Cardiac septum (tissue), 1 donor: Measurements from ENCODE around the gene EPHA10. TPM values are rescaled to one million over a fixed set of nuclear protein-coding genes. Genes with fewer than 3 reads are reported as not detected.
"Not testable (repeated sequence)": the region's sequence is repeated elsewhere in the genome, so short reads cannot be mapped to it uniquely, and the experiment has no call there.

Experiments used
- DNase-seq: peaks from one replicate; pipeline ENCODE4 v3.0.0-alpha.2; 2020; ENCODE audit warnings: low spot score
- intact Hi-C: fragments of 100-400 bp; cut with DNase I; formaldehyde crosslinking; loops from one replicate; pipeline ENCODE4 v1.14.0; 2022
- total RNA-seq: library from RNA; stranded (reverse); fragmentation: NEBNext Ultra II Directional; extraction: Animal tissue kit (Norgen Biotek cat#: 25700); gene quantifications from one replicate; pipeline ENCODE4 v1.2.1, GENCODE V29; 2021
- donor health status: DM: no; HTN: no; CAD: no.

Gene EPHA10
- total RNA-seq, 1 donor from 2014 or later = not detected

GRCh38 chr1:37741130-37741529 is 23.8 kb downstream of the EPHA10 start:
- intact Hi-C loops = no loop called here
- DNase-seq = peak; percentile 43

- intact Hi-C loops = no loop called here
- DNase-seq = peak; percentile 4
These were observed 25.7 kb downstream of the EPHA10 start for GRCh38 chr1:37739222-37739621.

- peak; percentile 7 for DNase-seq
- intact Hi-C loops = not testable (repeated sequence)
These were observed 26.3 kb downstream of the EPHA10 start for GRCh38 chr1:37738619-37739018.

- intact Hi-C loops, DNase-seq: not testable (repeated sequence)
These were observed 26.9 kb downstream of the EPHA10 start for GRCh38 chr1:37737975-37738374.

- intact Hi-C loops = no loop called here
- DNase-seq = peak; percentile 38
These were observed 30.0 kb downstream of the EPHA10 start for GRCh38 chr1:37734629-37735591.

- DNase-seq = peak; percentile 58
- intact Hi-C loops = no loop called here
These were observed 32.7 kb downstream of the EPHA10 start for GRCh38 chr1:37732111-37732780.

- intact Hi-C loops = no loop called here
- peak; percentile 56 for DNase-seq
These were observed 33.5 kb downstream of the EPHA10 start for GRCh38 chr1:37731312-37732019.

GRCh38 chr1:37730376-37730775 is 34.5 kb downstream of the EPHA10 start:
- intact Hi-C loops = no loop called here
- peak; percentile 9 for DNase-seq

- DNase-seq = no peak
- intact Hi-C loops = no loop called here
These were observed 36.5 kb downstream of the EPHA10 start for GRCh38 chr1:37728416-37728815.

- no peak for DNase-seq
- intact Hi-C loops = no loop called here
These were observed 38.0 kb downstream of the EPHA10 start for GRCh38 chr1:37726751-37727585.

- intact Hi-C loops = no loop called here
- DNase-seq = no peak
These were observed 38.9 kb downstream of the EPHA10 start for GRCh38 chr1:37725851-37726613.

GRCh38 chr1:37724575-37724974 is 40.3 kb downstream of the EPHA10 start:
- intact Hi-C loops = no loop called here
- DNase-seq = no peak

- intact Hi-C loops = no loop called here
These were observed 41.4 kb downstream of the EPHA10 start for GRCh38 chr1:37723390-37724078.

GRCh38 chr1:37723072-37723389 is 41.9 kb downstream of the EPHA10 start:
- DNase-seq = no peak
- intact Hi-C loops = no loop called here

More at GRCh38 chr1:37723390-37724078, 41.4 kb downstream of the EPHA10 start:
- DNase-seq = no peak

GRCh38 chr1:37722181-37723071 is 42.5 kb downstream of the EPHA10 start:
- no peak for DNase-seq

GRCh38 chr1:37721565-37721964 is 43.4 kb downstream of the EPHA10 start:
- DNase-seq = no peak
- intact Hi-C loops = no loop called here

More at GRCh38 chr1:37722181-37723071, 42.5 kb downstream of the EPHA10 start:
- intact Hi-C loops = no loop called here
